Activated CD4-positive, CD25-positive, alpha-beta regulatory T cell (primary cell): ENCODE data around the gene MYO1D.

ENCODE experiments used
- DNase-seq, 4 experiments: peaks; one replicate each; lab custom pipeline; 2025; lab: John Stamatoyannopoulos, UW

The MYO1D gene

GRCh38 chr17:32815460-32815859 lies 61.5 kb downstream of the MYO1D start:
- DNase-seq: no peak

- DNase-seq: no peak
These were observed 62.1 kb downstream of the MYO1D start for GRCh38 chr17:32814836-32815235.

- no peak for DNase-seq
These were observed 63.9 kb downstream of the MYO1D start for GRCh38 chr17:32813021-32813420.

DNA sequence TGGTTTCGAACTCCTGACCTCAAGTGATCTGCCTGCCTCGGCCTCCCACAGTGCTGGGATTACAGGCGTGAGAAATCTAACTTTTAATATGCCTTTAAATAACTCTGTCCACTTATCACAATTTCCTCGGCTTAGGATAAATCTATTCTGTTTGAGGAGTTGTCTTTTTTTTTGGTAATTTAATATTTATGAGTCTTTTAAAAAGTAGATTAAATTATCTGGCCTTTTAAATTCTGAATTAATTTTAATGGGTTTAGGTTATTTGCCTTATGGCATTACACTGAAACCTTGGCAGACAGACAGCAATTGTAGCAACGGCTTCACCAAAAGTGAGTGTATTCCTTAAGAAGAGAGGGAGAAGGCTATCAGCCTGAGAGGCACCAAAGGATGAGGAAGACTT lies 66.2 kb downstream of the MYO1D start:
- no peak for DNase-seq

- no peak for DNase-seq
These were observed 69.3 kb downstream of the MYO1D start for GRCh38 chr17:32807577-32807976.

GRCh38 chr17:32806646-32807045 lies 70.3 kb downstream of the MYO1D start:
- DNase-seq: no peak

GRCh38 chr17:32805029-32805976 lies 71.6 kb downstream of the MYO1D start:
- DNase-seq: no peak

- no peak for DNase-seq
These were observed 73.4 kb downstream of the MYO1D start for GRCh38 chr17:32803544-32803943.

DNA sequence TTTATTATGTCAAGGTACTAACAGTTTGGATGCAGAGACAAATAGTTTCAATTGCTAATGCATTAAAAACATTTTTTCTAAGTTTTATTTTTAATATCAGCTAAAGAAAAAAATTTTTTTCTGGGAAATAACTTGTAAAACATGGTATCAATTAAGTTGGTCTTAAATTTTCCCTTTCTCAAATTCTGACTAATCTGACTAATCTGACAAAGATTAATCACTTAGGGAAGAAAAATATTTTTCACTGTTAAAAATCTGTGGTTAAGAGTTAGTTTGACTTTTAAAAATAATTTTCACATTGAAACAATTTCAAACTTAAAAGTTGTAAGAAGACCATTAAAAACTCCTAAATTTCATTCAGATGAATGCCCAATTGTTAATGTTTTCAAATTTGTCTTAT lies 74.6 kb downstream of the MYO1D start:
- DNase-seq: no peak

DNA sequence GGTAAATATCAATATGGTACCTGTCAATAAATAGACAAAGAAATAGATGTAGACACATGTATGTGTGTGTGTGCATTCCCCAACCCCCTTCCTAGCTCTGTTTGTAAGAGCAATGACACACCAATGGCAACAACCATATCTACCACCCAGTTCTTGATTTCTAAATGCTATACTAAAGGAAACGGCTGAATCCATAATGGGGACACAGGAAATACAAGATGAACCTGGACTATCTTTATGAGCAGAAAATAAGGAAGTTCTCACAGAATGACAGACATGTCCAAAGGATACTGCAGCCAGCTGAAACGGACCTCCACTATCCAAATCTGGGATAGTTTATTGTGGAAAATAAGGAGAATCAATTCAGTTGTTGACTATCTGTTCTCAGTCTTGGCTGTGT lies 75.3 kb downstream of the MYO1D start:
- no peak for DNase-seq

DNA sequence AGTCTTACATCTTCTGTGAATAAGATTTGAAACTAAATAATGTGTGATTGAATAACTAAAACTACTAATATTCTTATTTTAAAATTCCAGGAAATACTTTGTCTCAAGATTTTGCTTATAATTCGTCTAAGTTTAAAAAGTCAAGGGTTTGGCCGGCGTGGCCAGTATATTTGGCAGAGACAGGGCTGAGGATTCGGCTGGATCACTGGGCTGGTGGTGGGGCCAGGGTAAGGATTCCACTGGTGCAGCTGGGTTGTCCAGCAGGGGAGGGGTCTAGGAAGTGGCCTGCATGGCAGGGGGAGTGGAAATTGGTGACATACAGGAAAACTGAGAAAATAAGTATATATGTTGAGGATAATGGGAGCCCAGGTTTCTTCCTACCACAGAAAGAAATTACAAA lies 75.7 kb downstream of the MYO1D start:
- no peak for DNase-seq

- DNase-seq: no peak
These were observed 78.0 kb downstream of the MYO1D start for GRCh38 chr17:32798938-32799337.

- DNase-seq: no peak
These were observed 81.5 kb downstream of the MYO1D start for GRCh38 chr17:32795339-32795979.

- no peak for DNase-seq
These were observed 82.2 kb downstream of the MYO1D start for GRCh38 chr17:32794533-32795246.

GRCh38 chr17:32793841-32794240 lies 83.1 kb downstream of the MYO1D start:
- no peak for DNase-seq

- DNase-seq: no peak
These were observed 84.7 kb downstream of the MYO1D start for GRCh38 chr17:32792207-32792606.

GRCh38 chr17:32786169-32786568 lies 90.8 kb downstream of the MYO1D start:
- no peak for DNase-seq

DNA sequence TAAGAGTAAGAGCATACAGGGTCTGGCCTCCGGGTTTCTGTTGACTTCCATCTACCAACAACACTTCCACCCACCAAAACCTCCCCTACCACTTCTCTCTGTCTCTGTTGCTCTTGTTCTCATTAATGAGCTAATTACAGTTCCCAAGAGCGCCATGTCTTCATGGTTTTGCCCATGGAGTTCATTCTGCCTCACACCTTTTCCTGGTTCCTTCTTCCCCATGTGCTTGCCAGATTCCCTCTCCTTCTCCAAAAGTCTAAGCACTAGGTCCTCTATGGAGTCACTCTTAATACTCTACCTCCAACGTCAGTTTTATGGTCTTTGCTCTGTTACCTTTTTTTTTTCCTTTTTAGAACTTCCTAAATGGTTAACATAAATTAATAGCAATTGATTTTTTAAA lies 92.8 kb downstream of the MYO1D start:
- DNase-seq: no peak

- no peak for DNase-seq
These were observed 93.3 kb downstream of the MYO1D start for GRCh38 chr17:32783602-32784001.

- no peak for DNase-seq
These were observed 96.2 kb downstream of the MYO1D start for GRCh38 chr17:32780721-32781120.

DNA sequence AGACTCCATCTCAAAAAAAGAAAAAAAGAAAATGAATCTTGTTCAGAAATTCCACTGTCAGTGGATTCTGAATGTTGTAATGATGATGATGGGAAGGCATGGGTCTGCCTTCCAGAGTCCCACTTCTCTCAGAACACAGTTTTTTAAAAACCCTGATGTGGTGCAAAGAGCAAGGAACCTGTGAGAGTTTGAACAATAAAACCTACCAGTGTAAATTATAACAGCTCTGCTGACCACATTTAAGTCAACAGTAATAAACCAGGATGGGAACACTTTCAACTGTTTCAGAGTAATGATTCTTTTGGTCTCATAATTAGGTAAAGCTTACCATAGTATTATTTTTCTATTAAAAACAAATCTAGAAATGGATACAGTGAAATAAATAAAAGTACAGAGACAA lies 99.0 kb downstream of the MYO1D start:
- no peak for DNase-seq

- no peak for DNase-seq
These were observed 99.5 kb downstream of the MYO1D start for GRCh38 chr17:32777436-32777835.

GRCh38 chr17:32774695-32775084 lies 102.2 kb downstream of the MYO1D start:
- DNase-seq: no peak
